Keratinocyte (primary cell): ENCODE data around the gene HSPB1. TPM values are rescaled to one million over a fixed set of nuclear protein-coding genes. Genes with fewer than 3 reads are reported as not detected.
A peak's percentile ranks its signal among the peaks of the same experiment; 100 is the strongest.

Experiments used
- DNase-seq: peaks from one replicate; pipeline ENCODE4 v3.0.0-alpha.2; 2011; ENCODE audit warnings: low read depth, missing footprints, low spot score
- FAIRE-seq: peaks from 2 replicates; lab custom pipeline; 2011; peaks lifted over from hg19 to GRCh38; lab: Jason Lieb, UNC
- H2AFZ ChIP-seq: 2 replicates; pipeline ENCODE4 v1.6.0; 2012; ENCODE audit warnings: low read length, control low read depth, inconsistent platforms; ENCODE audit not compliant: control insufficient read depth
- H3K27ac ChIP-seq: 2 replicates; pipeline ENCODE4 v1.5.1; 2011; ENCODE audit warnings: low read length; ENCODE audit not compliant: control insufficient read depth, insufficient read depth
- H3K27me3 ChIP-seq: 3 replicates; pipeline ENCODE4 v1.6.0; 2011; ENCODE audit warnings: low read length; ENCODE audit not compliant: control insufficient read depth, insufficient read depth; ENCODE audit errors: extremely low read depth
- H3K36me3 ChIP-seq, 2 experiments: 2 replicates in 1 of 2; 3 replicates in 1 of 2; pipeline ENCODE4 v1.5.1; 2011; ENCODE audit warnings: low read length in 2 of 2, mild to moderate bottlenecking in 1 of 2; ENCODE audit not compliant: control insufficient read depth in 2 of 2, insufficient read depth in 2 of 2; ENCODE audit errors: extremely low read depth in 1 of 2
- H3K4me1 ChIP-seq: 3 replicates; pipeline ENCODE4 v1.5.1; 2011; ENCODE audit warnings: low read length; ENCODE audit not compliant: control insufficient read depth, insufficient read depth; ENCODE audit errors: extremely low read depth
- H3K4me2 ChIP-seq: 3 replicates; pipeline ENCODE4 v1.6.0; 2011; ENCODE audit warnings: low read depth, low read length; ENCODE audit not compliant: control insufficient read depth, insufficient read depth; ENCODE audit errors: extremely low read depth
- H3K4me3 ChIP-seq, 3 experiments: fragments of 200-600 bp in 1 of 3; sonication (generic) in 1 of 3; 2 replicates in 2 of 3; 3 replicates in 1 of 3; pipeline ENCODE4 v1.5.1; 2011 to 2016; ENCODE audit warnings: low read length in 3 of 3, mild to moderate bottlenecking in 3 of 3, control low read depth in 2 of 3, inconsistent platforms in 1 of 3, low read depth in 1 of 3, mixed read lengths in 1 of 3, mixed run types in 1 of 3, moderate library complexity in 1 of 3; ENCODE audit not compliant: control insufficient read depth in 2 of 3, insufficient read depth in 2 of 3; ENCODE audit errors: extremely low read depth in 1 of 3
- H3K79me2 ChIP-seq: 2 replicates; pipeline ENCODE4 v1.6.0; 2012; ENCODE audit warnings: low read length; ENCODE audit not compliant: control insufficient read depth, insufficient read depth
- H3K9ac ChIP-seq: 3 replicates; pipeline ENCODE4 v1.6.0; 2011; ENCODE audit warnings: low read length; ENCODE audit not compliant: control insufficient read depth, insufficient read depth; ENCODE audit errors: extremely low read depth
- H3K9me1 ChIP-seq: 3 replicates; pipeline ENCODE4 v1.6.0; 2011; ENCODE audit warnings: low read length; ENCODE audit not compliant: control insufficient read depth, insufficient read depth; ENCODE audit errors: extremely low read depth
- H3K9me3 ChIP-seq: 2 replicates; pipeline ENCODE4 v1.5.1; 2012; ENCODE audit warnings: low read depth, low read length; ENCODE audit not compliant: control insufficient read depth
- H4K20me1 ChIP-seq: 3 replicates; pipeline ENCODE4 v1.6.0; 2011; ENCODE audit warnings: low read length; ENCODE audit not compliant: control insufficient read depth, insufficient read depth; ENCODE audit errors: extremely low read depth
- CTCF ChIP-seq, 3 experiments: IDR thresholded peaks in 1 of 3; conservative IDR thresholded peaks in 1 of 3; optimal IDR thresholded peaks in 1 of 3; 2 replicates in 2 of 3; 3 replicates in 1 of 3; pipeline versions ENCODE3 to v1.5.1; 2011; ENCODE audit warnings: low read length in 3 of 3, mild to moderate bottlenecking in 3 of 3, moderate library complexity in 2 of 3, control low read depth in 1 of 3, inconsistent platforms in 1 of 3; ENCODE audit not compliant: insufficient read depth in 2 of 3; ENCODE audit errors: extremely low read depth in 1 of 3
- EZH2 ChIP-seq: IDR thresholded peaks from one replicate; pipeline ENCODE4 v1.6.1; 2012; ENCODE audit warnings: inconsistent platforms, mild to moderate bottlenecking, low read length, moderate library complexity
- dilution Hi-C: fragments of 300-500 bp; cut with MboI; formaldehyde crosslinking; loops from one replicate; pipeline ENCODE4 v1.7.0; 2020; ENCODE audit warnings: low sequenced_read_pairs; ENCODE audit not compliant: extremely low pct_ligation_motif_present
- polyA plus RNA-seq, 5 experiments: library from polyadenylated mRNA; depleted of rRNA in 3 of 5; stranded (reverse) in 3 of 5; stranded (forward) in 1 of 5; unstranded in 1 of 5; fragments of >200 nt; gene quantifications; 1 replicate in 1 of 5; 2 replicates in 3 of 5; 3 replicates in 1 of 5; pipeline versions ENCODE4 v1.2.1 to v1.2.3, GENCODE V29; 2011 to 2012; ENCODE audit warnings: missing spikeins in 2 of 5, low read depth in 1 of 5, low replicate concordance in 1 of 5

Gene HSPB1
- polyA plus RNA-seq, 1 donor (not counting 4 experiments of a cell fraction or from before 2014, with no cell fraction given): 460 TPM

- no peak overlapping the region for H3K4me3 ChIP-seq
Observed at GRCh38 chr7:76332078-76332477, 29.6 kb downstream of the HSPB1 start.

GRCh38 chr7:76333511-76334101 lies 31.1 kb downstream of the HSPB1 start:
- Histone ChIP-seq H2AFZ (no peak overlapping the region), H3K9me1 (peaks cover 10% of the 10 kb centered on the region), H3K79me2 (peaks cover 97% of the 10 kb centered on the region), H3K4me1 (peaks cover 27% of the 10 kb centered on the region), H4K20me1 (peaks cover 72% of the 10 kb centered on the region), H3K4me2 (peak overlapping the region; percentile 51), H3K27ac (peak overlapping the region; percentile 45), H3K36me3 (peaks cover 36 to 56% of the 10 kb centered on the region in 2 experiments), H3K4me3 (no peak overlapping the region), H3K9me3 (no peaks in the 10 kb centered on the region), H3K27me3 (no peaks in the 10 kb centered on the region), H3K9ac (peak overlapping the region; percentile 47)
- TF ChIP-seq CTCF (optimal IDR thresholded peaks at IDR 0.05 in 1 of 3, IDR thresholded peaks at IDR 0.05 in 1 of 3, conservative IDR thresholded peaks at IDR 0.05 in 1 of 3; ENCODE audit: extremely low read depth in 1 of 3, insufficient read depth in 2 of 3, low read length in 3 of 3) (no peak), EZH2 (no peak)
- DNase-seq: no peak
- dilution Hi-C loops: no loop called here
- FAIRE-seq: no peak

More at GRCh38 chr7:76332078-76332477, 29.6 kb downstream of the HSPB1 start:
- DNase-seq: no peak
- H3K9me3 ChIP-seq: no peaks in the 10 kb centered on the region
- H3K9me1 ChIP-seq: peaks cover 9% of the 10 kb centered on the region
- no peak overlapping the region for H3K4me2 ChIP-seq
- peaks cover 96% of the 10 kb centered on the region for H3K79me2 ChIP-seq
- FAIRE-seq: no peak
- dilution Hi-C loops: no loop called here
- no peak overlapping the region for H2AFZ ChIP-seq
- peaks cover 15% of the 10 kb centered on the region for H3K4me1 ChIP-seq
- no peak overlapping the region for H3K9ac ChIP-seq
- H4K20me1 ChIP-seq: peaks cover 66% of the 10 kb centered on the region
- H3K27ac ChIP-seq: no peak overlapping the region
- H3K27me3 ChIP-seq: no peaks in the 10 kb centered on the region
- peaks cover 41 to 55% of the 10 kb centered on the region in 2 experiments for H3K36me3 ChIP-seq
- no peak for TF ChIP-seq EZH2
- no peak for TF ChIP-seq CTCF (optimal IDR thresholded peaks at IDR 0.05 in 1 of 3, IDR thresholded peaks at IDR 0.05 in 1 of 3, conservative IDR thresholded peaks at IDR 0.05 in 1 of 3; ENCODE audit: extremely low read depth in 1 of 3, insufficient read depth in 2 of 3, low read length in 3 of 3)
